H1 (cell line): Measurements from ENCODE around the gene DPF3. TPM values are rescaled to one million over a fixed set of nuclear protein-coding genes. Genes with fewer than 3 reads are reported as not detected.

Source experiments
- CTCF ChIA-PET: fragments of 300-600 bp; sonication (Branson Sonifier 250); formaldehyde crosslinking; loops from one replicate; lab custom pipeline; 2021; ENCODE audit not compliant: partially characterized antibody; lab: Charles Lee
- POLR2A ChIA-PET: fragments of 300-600 bp; sonication (Branson Sonifier 250); formaldehyde crosslinking; loops from one replicate; lab custom pipeline; 2021; ENCODE audit warnings: inconsistent platforms; ENCODE audit not compliant: partially characterized antibody; lab: Charles Lee
- DNase-seq, 2 experiments: peaks; one replicate each; pipeline versions ENCODE4 v3.0.0 to v3.0.0-alpha.2; 2010 to 2022; ENCODE audit warnings: low spot score in 2 of 2, low read depth in 1 of 2, mixed read lengths in 1 of 2
- FAIRE-seq: peaks from 2 replicates; lab custom pipeline; 2011; peaks lifted over from hg19 to GRCh38; lab: Jason Lieb, UNC
- H2AFZ ChIP-seq: 2 replicates; pipeline ENCODE4 v1.8.1; 2012; ENCODE audit warnings: low read length, inconsistent platforms
- H2AK5ac ChIP-seq: 2 replicates; pipeline ENCODE4 v1.6.1; 2013; ENCODE audit warnings: low read depth, low read length
- H2BK120ac ChIP-seq: replicated peaks from 2 replicates; pipeline ENCODE3; 2013; ENCODE audit warnings: low read depth, low read length, inconsistent platforms
- H2BK12ac ChIP-seq: 2 replicates; pipeline ENCODE4 v1.6.1; 2013; ENCODE audit warnings: low read depth, low read length
- H2BK15ac ChIP-seq: 2 replicates; pipeline ENCODE4 v1.6.1; 2013; ENCODE audit warnings: low read length
- H2BK20ac ChIP-seq: 2 replicates; pipeline ENCODE4 v1.6.1; 2013; ENCODE audit warnings: low read length
- H2BK5ac ChIP-seq: 2 replicates; pipeline ENCODE4 v1.6.1; 2013; ENCODE audit warnings: low read depth, low read length
- H3K14ac ChIP-seq: 2 replicates; pipeline ENCODE4 v1.6.1; 2013; ENCODE audit warnings: inconsistent platforms; ENCODE audit not compliant: insufficient read length
- H3K18ac ChIP-seq: 2 replicates; pipeline ENCODE4 v1.6.1; 2013; ENCODE audit warnings: low read length; ENCODE audit errors: extremely low read depth
- H3K23ac ChIP-seq: 2 replicates; pipeline ENCODE4 v1.6.1; 2013; ENCODE audit warnings: inconsistent platforms; ENCODE audit not compliant: insufficient read length
- H3K23me2 ChIP-seq: 2 replicates; pipeline ENCODE4 v1.6.1; 2013; ENCODE audit warnings: low read depth, low read length
- H3K27ac ChIP-seq: 2 replicates; pipeline ENCODE4 v1.6.1; 2011; ENCODE audit warnings: low read depth, low read length, inconsistent platforms
- H3K27me3 ChIP-seq, 4 experiments: replicated peaks in 1 of 4; 1 replicate in 1 of 4; 2 replicates in 3 of 4; pipeline versions ENCODE4 v1.6.1 to v1.8.1; 2011 to 2013; ENCODE audit warnings: low read length in 3 of 4, mild to moderate bottlenecking in 3 of 4, inconsistent platforms in 2 of 4, mixed read lengths in 2 of 4, moderate library complexity in 1 of 4; ENCODE audit not compliant: control insufficient read depth in 3 of 4, insufficient read depth in 3 of 4; ENCODE audit errors: extremely low read depth in 1 of 4
- H3K36me3 ChIP-seq, 4 experiments: 2 replicates each; pipeline versions ENCODE4 v1.6.1 to v1.8.1; 2011 to 2013; ENCODE audit warnings: mild to moderate bottlenecking in 4 of 4, low read length in 3 of 4, moderate library complexity in 2 of 4, control low read depth in 1 of 4, inconsistent platforms in 1 of 4; ENCODE audit not compliant: insufficient read depth in 4 of 4, control insufficient read depth in 2 of 4
- H3K4ac ChIP-seq: replicated peaks from 2 replicates; pipeline ENCODE3; 2013; ENCODE audit warnings: low read length, low read depth, mixed read lengths, inconsistent platforms; ENCODE audit not compliant: insufficient read length
- H3K4me1 ChIP-seq, 4 experiments: replicated peaks in 1 of 4; 1 replicate in 1 of 4; 2 replicates in 3 of 4; pipeline versions ENCODE4 v1.6.1 to v1.8.1; 2011 to 2013; ENCODE audit warnings: low read length in 3 of 4, inconsistent platforms in 2 of 4, mixed read lengths in 1 of 4; ENCODE audit not compliant: insufficient read depth in 4 of 4, control insufficient read depth in 3 of 4
- H3K4me2 ChIP-seq, 2 experiments: 2 replicates each; pipeline versions ENCODE4 v1.6.1 to v1.8.1; 2011 to 2013; ENCODE audit warnings: low read depth in 2 of 2, low read length in 2 of 2, control low read depth in 1 of 2, inconsistent platforms in 1 of 2, mild to moderate bottlenecking in 1 of 2; ENCODE audit not compliant: insufficient read depth in 1 of 2
- H3K4me3 ChIP-seq, 4 experiments: fragments of 200-600, 300-600 bp in 1 of 4; sonication (generic), shearing (Covaris generic), sonication (Bioruptor Twin) in 1 of 4; 2 replicates each; pipeline versions ENCODE4 v1.5.1 to v1.8.1; 2011 to 2016; ENCODE audit warnings: low read length in 4 of 4, low read depth in 3 of 4, control low read depth in 2 of 4, inconsistent platforms in 2 of 4, mild to moderate bottlenecking in 2 of 4, mixed read lengths in 1 of 4, moderate library complexity in 1 of 4; ENCODE audit not compliant: insufficient read depth in 2 of 4; ENCODE audit errors: extremely low read depth in 1 of 4
- H3K56ac ChIP-seq: replicated peaks from 2 replicates; pipeline ENCODE3; 2013; ENCODE audit warnings: low read depth, mild to moderate bottlenecking, mixed read lengths, low read length, inconsistent platforms; ENCODE audit not compliant: insufficient read length
- H3K79me1 ChIP-seq: 2 replicates; pipeline ENCODE4 v1.6.1; 2013; ENCODE audit warnings: low read depth, low read length, control low read depth
- H3K79me2 ChIP-seq, 2 experiments: 2 replicates each; pipeline versions ENCODE4 v1.6.1 to v1.8.1; 2012 to 2013; ENCODE audit warnings: low read length in 2 of 2, mild to moderate bottlenecking in 2 of 2, inconsistent platforms in 1 of 2; ENCODE audit not compliant: insufficient read depth in 2 of 2, control insufficient read depth in 1 of 2
- H3K9ac ChIP-seq, 4 experiments: replicated peaks in 1 of 4; 1 replicate in 1 of 4; 2 replicates in 3 of 4; pipeline versions ENCODE4 v1.6.1 to v1.8.1; 2011 to 2013; ENCODE audit warnings: low read depth in 3 of 4, low read length in 3 of 4, control low read depth in 2 of 4, mild to moderate bottlenecking in 2 of 4, moderate library complexity in 2 of 4, inconsistent platforms in 1 of 4; ENCODE audit errors: extremely low read depth in 1 of 4
- H3K9me3 ChIP-seq, 2 experiments: 2 replicates each; pipeline versions ENCODE4 v1.6.1 to v1.8.1; 2012 to 2013; ENCODE audit warnings: mild to moderate bottlenecking in 2 of 2, moderate library complexity in 2 of 2, control low read depth in 1 of 2, inconsistent platforms in 1 of 2, low read depth in 1 of 2, low read length in 1 of 2, mixed read lengths in 1 of 2; ENCODE audit not compliant: insufficient read depth in 2 of 2
- H4K20me1 ChIP-seq, 2 experiments: replicated peaks in 1 of 2; 2 replicates each; pipeline versions ENCODE3 to v1.8.1; 2011 to 2013; ENCODE audit warnings: inconsistent platforms in 2 of 2, low read length in 2 of 2, mild to moderate bottlenecking in 1 of 2; ENCODE audit not compliant: insufficient read depth in 2 of 2, control insufficient read depth in 1 of 2
- H4K5ac ChIP-seq: 2 replicates; pipeline ENCODE4 v1.6.1; 2013; ENCODE audit warnings: low read length, low read depth, mixed read lengths, inconsistent platforms; ENCODE audit not compliant: insufficient read length
- H4K8ac ChIP-seq: 2 replicates; pipeline ENCODE4 v1.8.0; 2013; ENCODE audit warnings: mild to moderate bottlenecking, moderate library complexity, low read length, inconsistent platforms; ENCODE audit not compliant: insufficient read depth; ENCODE audit errors: extremely low read depth
- H4K91ac ChIP-seq: replicated peaks from 2 replicates; pipeline ENCODE3; 2013; ENCODE audit warnings: low read length, mixed read lengths, inconsistent platforms; ENCODE audit not compliant: insufficient read length
- BRCA1 ChIP-seq: IDR thresholded peaks from 2 replicates; pipeline ENCODE4 v1.6.1; 2012; ENCODE audit warnings: low read depth, low read length, improper control_type of control experiment
- JUND ChIP-seq: IDR thresholded peaks from 2 replicates; pipeline ENCODE4 v1.6.1; 2011; ENCODE audit warnings: mild to moderate bottlenecking, improper control_type of control experiment, low read length
- NANOG ChIP-seq: IDR thresholded peaks from 2 replicates; pipeline ENCODE4 v1.6.1; 2011; ENCODE audit warnings: low read length, low read depth, mild to moderate bottlenecking, inconsistent platforms; ENCODE audit not compliant: insufficient read depth, poor library complexity, severe bottlenecking
- POLR2AphosphoS5 ChIP-seq: IDR thresholded peaks from 2 replicates; pipeline ENCODE4 v1.6.1; 2011; ENCODE audit warnings: low read depth, low read length
- RFX5 ChIP-seq: IDR thresholded peaks from 2 replicates; pipeline ENCODE4 v1.6.1; 2011; ENCODE audit warnings: low read depth, low read length, improper control_type of control experiment, borderline replicate concordance
- SAP30 ChIP-seq: fragments of 300-600 bp; sonication (generic); IDR thresholded peaks from 2 replicates; pipeline ENCODE4 v1.7.1; 2012; ENCODE audit warnings: low read length, moderate library complexity, mild to moderate bottlenecking, inconsistent platforms; ENCODE audit not compliant: insufficient read depth, insufficient replicate concordance
- ZNF274 ChIP-seq: IDR thresholded peaks from 2 replicates; pipeline ENCODE4 v1.7.0; 2012; ENCODE audit warnings: low read length, borderline replicate concordance; ENCODE audit errors: extremely low read depth
- WGBS, 2 experiments: shearing (Covaris generic) in 1 of 2; methylation state at CpG; one replicate each; pipeline versions ENCODE4 v1.1.6 to v1.1.7; 2013 to 2015; ENCODE audit warnings: low lambda C conversion rate in 2 of 2, mixed read lengths in 2 of 2, inconsistent platforms in 1 of 2, low coverage in 1 of 2, missing lambda C conversion rate in 1 of 2; ENCODE audit not compliant: insufficient replicate concordance in 2 of 2, insufficient coverage in 1 of 2, insufficient read length in 1 of 2; ENCODE audit errors: extremely low coverage in 1 of 2, missing lambda C conversion rate in 1 of 2; 5-methylcytosine and 5-hydroxymethylcytosine counted together
- polyA plus RNA-seq, 7 experiments: library from polyadenylated mRNA; depleted of rRNA in 3 of 7; stranded (reverse) in 5 of 7; unstranded in 2 of 7; fragments of >200 nt in 5 of 7; fragments of 200-250 nt in 2 of 7; gene quantifications; 1 replicate in 5 of 7; 2 replicates in 1 of 7; 4 replicates in 1 of 7; pipeline versions ENCODE4 v1.2.1 to v1.2.3, GENCODE V29; 2011 to 2013; ENCODE audit warnings: missing spikeins in 2 of 7, mixed read lengths in 2 of 7
- total RNA-seq: library from RNA; stranded (reverse); fragmentation: NEBNext Ultra II Directional; extraction: Animal tissue kit (Norgen Biotek cat#: 25700); gene quantifications from 2 replicates; pipeline ENCODE4 v1.2.1, GENCODE V29; 2021

DPF3 gene
- total and polyA plus RNA-seq, 2 of the 8 experiments (the other 6 are each of a cell fraction or from before 2014, with no cell fraction given), result 0.19 TPM; not detected in 1

DNA sequence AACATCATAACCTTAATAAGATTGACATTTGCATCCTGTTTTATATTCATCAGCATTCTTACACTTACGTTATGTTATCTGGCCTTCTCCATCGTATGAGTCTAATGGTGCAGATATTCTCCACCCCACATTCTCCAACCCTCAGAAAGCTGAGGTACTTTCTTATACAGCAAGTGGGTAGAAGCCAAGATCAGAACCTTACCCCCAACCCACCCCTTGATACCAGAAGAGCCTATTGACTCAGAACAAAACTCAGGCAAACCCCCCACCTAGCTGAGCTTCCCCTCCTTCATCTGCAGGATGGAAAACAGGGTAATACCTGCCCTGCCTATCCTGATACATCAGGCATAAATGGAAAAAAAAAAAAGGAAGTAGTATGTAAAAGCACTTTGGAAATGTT, 77.6 kb downstream of the DPF3 start:
- Histone ChIP-seq H2BK12ac (no peak overlapping the region), H3K9ac (no peak overlapping the region), H4K8ac (no peak overlapping the region), H3K79me2 (no peaks in the 10 kb centered on the region), H3K27ac (no peak overlapping the region), H2BK15ac (no peak overlapping the region), H3K9me3 (0 out of 4 replicates have a peak, but pooled peaks cover 3% of the 10 kb centered on the region in 2 experiments), H3K79me1 (no peaks in the 10 kb centered on the region), H3K23ac (no peak overlapping the region), H3K36me3 (no peaks in the 10 kb centered on the region), H4K20me1 (no peaks in the 10 kb centered on the region), H2AK5ac (no peak overlapping the region), H3K23me2 (no peaks in the 10 kb centered on the region), H3K18ac (no peak overlapping the region), H2BK120ac (no peak overlapping the region), H3K14ac (no peak overlapping the region), H2BK5ac (no peak overlapping the region), H3K4me3 (no peak overlapping the region), H2AFZ (no peak overlapping the region), H3K4ac (no peak overlapping the region), H4K5ac (no peak overlapping the region), H3K4me1 (peaks cover 0 to 5% (median 2%) of the 10 kb centered on the region in 4 experiments; a peak in 2 of 7 replicates), H3K56ac (no peak overlapping the region), H3K4me2 (no peak overlapping the region), H2BK20ac (no peak overlapping the region), H3K27me3 (no peaks in the 10 kb centered on the region), H4K91ac (no peak overlapping the region)
- 82% methylated on average over 2 of the region's 2 CpGs; no CpG with 5 or more reads in 1 of the 2 experiments for WGBS, 2 experiments
- ChIA-PET POLR2A (no interaction called here), CTCF (interaction anchor here (0.7 to 1.7 kb wide), 6 partner anchors 9 to 299 kb away, joined by 3 to 4 read pairs (median 3); no protein-coding TSS in a partner anchor)
- TF ChIP-seq SAP30, result no peak
- TF ChIP-seq BRCA1, result no peak
- TF ChIP-seq POLR2AphosphoS5, result no peak
- TF ChIP-seq JUND, result no peak
- TF ChIP-seq NANOG, result no peak
- TF ChIP-seq ZNF274, result no peak
- TF ChIP-seq RFX5, result no peak
- DNase-seq (no peak), FAIRE-seq (no peak)
